AG08396 (cell line): ENCODE measurements around the gene ACE2.

Experiments
- DNase-seq: peaks from one replicate; pipeline ENCODE4 v3.0.0; 2012; ENCODE audit warnings: low spot score, mixed read lengths

The ACE2 gene

GRCh38 chrX:15574017-15574416 is 26.7 kb downstream of the ACE2 start:
- no peak for DNase-seq

- DNase-seq: no peak
Observed at GRCh38 chrX:15570145-15570544, 30.6 kb downstream of the ACE2 start.

- DNase-seq: no peak
Observed at GRCh38 chrX:15567886-15568616, 32.7 kb downstream of the ACE2 start.

GRCh38 chrX:15567267-15567666 is 33.5 kb downstream of the ACE2 start:
- DNase-seq: no peak

- DNase-seq: no peak
Observed at GRCh38 chrX:15566244-15566643, 34.5 kb downstream of the ACE2 start.

- peak; percentile 31 for DNase-seq
Observed at GRCh38 chrX:15564981-15565579, 35.7 kb downstream of the ACE2 start.

- DNase-seq: no peak
Observed at GRCh38 chrX:15563056-15563455, 37.7 kb downstream of the ACE2 start.

GRCh38 chrX:15560924-15561323 is 39.8 kb downstream of the ACE2 start:
- no peak for DNase-seq

- DNase-seq: no peak
Observed at GRCh38 chrX:15559227-15559626, 41.5 kb downstream of the ACE2 start.

GRCh38 chrX:15549189-15550012 is 51.4 kb downstream of the ACE2 start:
- DNase-seq: no peak

- DNase-seq: no peak
Observed at GRCh38 chrX:15547356-15547755, 53.4 kb downstream of the ACE2 start.

GRCh38 chrX:15546745-15547144 is 54.0 kb downstream of the ACE2 start:
- no peak for DNase-seq

- DNase-seq: no peak
Observed at GRCh38 chrX:15530318-15530717, 70.4 kb downstream of the ACE2 start.

GRCh38 chrX:15529165-15529564 is 71.6 kb downstream of the ACE2 start:
- DNase-seq: no peak

GRCh38 chrX:15525664-15526416 is 74.9 kb downstream of the ACE2 start:
- DNase-seq: no peak

- DNase-seq: no peak
Observed at GRCh38 chrX:15524417-15524816, 76.3 kb downstream of the ACE2 start.

- no peak for DNase-seq
Observed at GRCh38 chrX:15523088-15523487, 77.7 kb downstream of the ACE2 start.

- no peak for DNase-seq
Observed at GRCh38 chrX:15522464-15522863, 78.3 kb downstream of the ACE2 start.

- no peak for DNase-seq
Observed at GRCh38 chrX:15515931-15516330, 84.8 kb downstream of the ACE2 start.

- DNase-seq: no peak
Observed at GRCh38 chrX:15514279-15514678, 86.5 kb downstream of the ACE2 start.

GRCh38 chrX:15512401-15512965 is 88.3 kb downstream of the ACE2 start:
- no peak for DNase-seq

GRCh38 chrX:15511563-15511962 is 89.2 kb downstream of the ACE2 start:
- DNase-seq: no peak
